Panc1 (cell line): ENCODE measurements around the gene ZSCAN12. TPM values are rescaled to one million over a fixed set of nuclear protein-coding genes. Genes with fewer than 3 reads are reported as not detected.

Experiments
- ATAC-seq: fragments of 200-7000 bp; cut with Tn5 transposase; 2 replicates; pipeline ENCODE4 v1.9.1; 2020; ENCODE audit warnings: mild to moderate bottlenecking, moderate library complexity
- BruUV-seq: library from RNA; stranded (reverse); fragments of 400-500 nt; replicated peaks from 2 replicates; lab custom pipeline; 2021; lab: Mats Ljungman, UMichigan
- CTCF ChIA-PET: fragments of 300-600 bp; sonication (Branson Sonifier 250); formaldehyde crosslinking; loops from one replicate; lab custom pipeline; 2022; ENCODE audit warnings: antibody characterized with exemption; lab: Charles Lee
- POLR2A ChIA-PET: fragments of 300-600 bp; sonication (Branson Sonifier 250); formaldehyde crosslinking; loops from one replicate; lab custom pipeline; 2022; ENCODE audit warnings: antibody characterized with exemption; lab: Charles Lee
- DNase-seq: peaks from one replicate; pipeline ENCODE4 v3.0.0-alpha.2; 2010; ENCODE audit warnings: low read depth, low spot score
- H3K27ac ChIP-seq: 2 replicates; pipeline ENCODE4 v1.5.1; 2011; ENCODE audit warnings: mild to moderate bottlenecking, low read length, inconsistent platforms
- H3K27me3 ChIP-seq: fragments of 200-500 bp; sonication (Bioruptor generic); 2 replicates; pipeline ENCODE4 v1.6.0; 2014; ENCODE audit warnings: low read length, inconsistent platforms; ENCODE audit not compliant: control insufficient read depth, insufficient read depth
- H3K36me3 ChIP-seq: fragments of 200-500 bp; sonication (Bioruptor generic); 2 replicates; pipeline ENCODE4 v1.5.1; 2014; ENCODE audit warnings: inconsistent platforms, mild to moderate bottlenecking, low read length, moderate library complexity; ENCODE audit not compliant: control insufficient read depth, insufficient read depth
- H3K4me1 ChIP-seq: 2 replicates; pipeline ENCODE4 v1.5.1; 2011; ENCODE audit warnings: inconsistent platforms, mild to moderate bottlenecking, low read length, moderate library complexity; ENCODE audit not compliant: control insufficient read depth, insufficient read depth
- H3K4me3 ChIP-seq, 2 experiments: 2 replicates each; pipeline ENCODE4 v1.5.1; 2011 to 2012; ENCODE audit warnings: low read depth in 2 of 2, low read length in 2 of 2, mild to moderate bottlenecking in 2 of 2, inconsistent platforms in 1 of 2, moderate library complexity in 1 of 2
- H3K9me3 ChIP-seq: fragments of 200-500 bp; sonication (Bioruptor generic); 2 replicates; pipeline ENCODE4 v1.5.1; 2014; ENCODE audit warnings: low read depth, mild to moderate bottlenecking, inconsistent platforms, low read length, moderate library complexity; ENCODE audit not compliant: control insufficient read depth, insufficient read depth
- CTCF ChIP-seq: fragments of 450-650 bp; IDR thresholded peaks from 2 replicates; pipeline ENCODE4 v1.5.1; 2017; ENCODE audit warnings: mild to moderate bottlenecking
- POLR2AphosphoS5 ChIP-seq: IDR thresholded peaks from 2 replicates; pipeline ENCODE4 v1.6.1; 2012; ENCODE audit warnings: mild to moderate bottlenecking, low read depth, low read length, moderate library complexity
- REST ChIP-seq, 2 experiments: IDR thresholded peaks; 2 replicates each; pipeline ENCODE4 v1.6.1; 2011 to 2012; ENCODE audit warnings: low read depth in 2 of 2, control low read depth in 1 of 2, low read length in 1 of 2, mild to moderate bottlenecking in 1 of 2, moderate library complexity in 1 of 2; ENCODE audit not compliant: insufficient read depth in 1 of 2
- SIN3A ChIP-seq: IDR thresholded peaks from 2 replicates; pipeline ENCODE4 v1.6.1; 2012; ENCODE audit warnings: low read depth, mild to moderate bottlenecking, low read length, moderate library complexity, borderline replicate concordance; ENCODE audit not compliant: insufficient read depth
- TCF7L2 ChIP-seq: IDR thresholded peaks from 2 replicates; pipeline ENCODE4 v1.6.1; 2011; ENCODE audit warnings: mild to moderate bottlenecking, low read depth, low read length, inconsistent platforms
- in situ Hi-C: cut with HindIII; loops from 2 replicates; pipeline ENCODE4 v1.10.0; 2016; ENCODE audit warnings: low sequenced_read_pairs, low pct_unique_long_range_greater_than_20kb
- intact Hi-C: fragments of 100-400 bp; cut with micrococcal nuclease; formaldehyde crosslinking; loops from one replicate; pipeline ENCODE4 v1.10.0; 2022; ENCODE audit not compliant: unreplicated experiment
- total RNA-seq: library from RNA; stranded (reverse); gene quantifications from one replicate; pipeline ENCODE4 v1.2.1, GENCODE V29; 2021; ENCODE audit not compliant: unreplicated experiment

Gene ZSCAN12
- total RNA-seq, 1 experiment from 2014 or later, result 3.2 TPM

DNA sequence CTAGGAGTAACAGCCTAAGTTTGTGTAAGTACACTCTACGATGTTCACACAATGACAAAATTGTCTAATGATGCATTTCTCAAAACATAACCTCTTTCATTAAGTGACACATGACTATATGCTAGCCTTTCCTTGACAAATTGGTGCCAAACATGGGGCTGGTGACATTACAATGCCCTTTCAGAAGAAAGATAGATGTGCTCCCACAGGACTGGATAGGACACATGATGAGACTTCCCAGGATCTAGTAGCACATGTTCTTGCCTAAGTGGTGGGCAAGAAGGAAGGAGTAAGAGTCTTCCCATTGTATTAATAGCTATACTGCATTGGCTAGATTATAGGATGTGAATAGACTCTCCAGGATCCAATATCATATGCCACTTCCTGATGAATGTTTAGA is 28.3 kb downstream of the ZSCAN12 start:
- intact Hi-C loops, result no loop called here
- Histone ChIP-seq H3K27me3 (no peaks in the 10 kb centered on the region), H3K27ac (no peak overlapping the region), H3K36me3 (no peaks in the 10 kb centered on the region), H3K9me3 (no peaks in the 10 kb centered on the region), H3K4me1 (no peaks in the 10 kb centered on the region), H3K4me3 (no peak overlapping the region)
- in situ Hi-C loops, result no loop called here
- TF ChIP-seq CTCF, result no peak
- TF ChIP-seq POLR2AphosphoS5, result no peak
- no peak for TF ChIP-seq TCF7L2
- no peak for TF ChIP-seq SIN3A
- no peak for TF ChIP-seq REST (IDR thresholded peaks at IDR 0.05; ENCODE audit: insufficient read depth in 1 of 2, low read depth in 2 of 2, low read length in 1 of 2)
- ATAC-seq (no peak), DNase-seq (no peak)
- ChIA-PET POLR2A (no interaction called here), CTCF (no interaction called here)
- no TSS peak for BruUV-seq

DNA sequence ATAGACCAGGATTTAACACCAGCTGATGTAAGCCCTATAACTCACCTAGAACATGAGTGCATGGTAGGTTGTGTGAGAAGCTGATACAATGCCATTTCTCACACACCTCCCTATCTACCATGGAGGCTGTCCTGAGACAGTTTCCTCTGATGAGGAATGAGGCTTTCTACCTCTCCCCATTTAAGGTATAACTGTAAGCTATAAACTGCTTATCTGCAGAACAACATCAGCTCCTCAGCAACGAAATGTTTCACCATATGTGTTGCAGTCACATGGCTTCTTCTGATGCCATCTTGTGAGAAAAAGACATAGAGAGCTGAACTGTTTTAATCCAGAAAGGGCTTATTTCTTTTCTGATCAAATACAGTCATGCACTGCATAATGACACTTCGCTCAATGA is 29.1 kb downstream of the ZSCAN12 start:
- ATAC-seq (no peak), DNase-seq (no peak)
- intact Hi-C loops, result no loop called here
- in situ Hi-C loops, result no loop called here
- Histone ChIP-seq H3K4me3 (no peak overlapping the region), H3K27ac (no peak overlapping the region), H3K36me3 (no peaks in the 10 kb centered on the region), H3K27me3 (no peaks in the 10 kb centered on the region), H3K4me1 (no peaks in the 10 kb centered on the region), H3K9me3 (no peaks in the 10 kb centered on the region)
- no peak for TF ChIP-seq CTCF
- no peak for TF ChIP-seq POLR2AphosphoS5
- no peak for TF ChIP-seq TCF7L2
- TF ChIP-seq SIN3A, result no peak
- no peak for TF ChIP-seq REST (IDR thresholded peaks at IDR 0.05; ENCODE audit: insufficient read depth in 1 of 2, low read depth in 2 of 2, low read length in 1 of 2)
- CTCF ChIA-PET, result no interaction called here
- POLR2A ChIA-PET, result no interaction called here
- BruUV-seq, result no TSS peak
